ENCODE measurements around the gene NANS. TPM values are rescaled to one million over a fixed set of nuclear protein-coding genes. Genes with fewer than 3 reads are reported as not detected.

The NANS gene
- total RNA-seq, 1 experiment from 2014 or later, result 57.9 TPM

DNA sequence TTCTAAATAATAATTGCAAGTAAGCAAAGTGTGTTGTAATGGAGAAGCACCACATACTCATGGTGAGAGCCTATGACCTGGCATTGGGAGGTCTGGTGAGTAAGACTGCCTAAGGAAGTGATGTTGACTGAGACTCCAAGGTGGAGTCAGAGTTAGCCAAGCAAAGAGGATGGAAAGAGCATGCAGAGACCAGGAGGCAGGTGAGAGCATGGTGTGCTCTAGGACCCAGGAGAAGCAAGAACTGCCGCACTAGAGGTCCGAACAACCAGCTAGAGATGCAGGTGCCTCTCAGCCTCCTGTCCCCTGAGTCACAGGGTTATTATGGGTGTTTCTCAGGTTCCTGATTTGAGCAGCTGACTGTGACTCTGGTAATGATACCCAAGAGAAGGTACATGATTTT is 46.1 kb upstream of the NANS start (continued):
- TF ChIP-seq, protein P1, sequence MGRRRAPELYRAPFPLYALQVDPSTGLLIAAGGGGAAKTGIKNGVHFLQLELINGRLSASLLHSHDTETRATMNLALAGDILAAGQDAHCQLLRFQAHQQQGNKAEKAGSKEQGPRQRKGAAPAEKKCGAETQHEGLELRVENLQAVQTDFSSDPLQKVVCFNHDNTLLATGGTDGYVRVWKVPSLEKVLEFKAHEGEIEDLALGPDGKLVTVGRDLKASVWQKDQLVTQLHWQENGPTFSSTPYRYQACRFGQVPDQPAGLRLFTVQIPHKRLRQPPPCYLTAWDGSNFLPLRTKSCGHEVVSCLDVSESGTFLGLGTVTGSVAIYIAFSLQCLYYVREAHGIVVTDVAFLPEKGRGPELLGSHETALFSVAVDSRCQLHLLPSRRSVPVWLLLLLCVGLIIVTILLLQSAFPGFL (CRISPR knock-in tag; IDR thresholded peaks at IDR 0.05; ENCODE audit: borderline replicate concordance), result no peak
- TF ChIP-seq, protein P2, sequence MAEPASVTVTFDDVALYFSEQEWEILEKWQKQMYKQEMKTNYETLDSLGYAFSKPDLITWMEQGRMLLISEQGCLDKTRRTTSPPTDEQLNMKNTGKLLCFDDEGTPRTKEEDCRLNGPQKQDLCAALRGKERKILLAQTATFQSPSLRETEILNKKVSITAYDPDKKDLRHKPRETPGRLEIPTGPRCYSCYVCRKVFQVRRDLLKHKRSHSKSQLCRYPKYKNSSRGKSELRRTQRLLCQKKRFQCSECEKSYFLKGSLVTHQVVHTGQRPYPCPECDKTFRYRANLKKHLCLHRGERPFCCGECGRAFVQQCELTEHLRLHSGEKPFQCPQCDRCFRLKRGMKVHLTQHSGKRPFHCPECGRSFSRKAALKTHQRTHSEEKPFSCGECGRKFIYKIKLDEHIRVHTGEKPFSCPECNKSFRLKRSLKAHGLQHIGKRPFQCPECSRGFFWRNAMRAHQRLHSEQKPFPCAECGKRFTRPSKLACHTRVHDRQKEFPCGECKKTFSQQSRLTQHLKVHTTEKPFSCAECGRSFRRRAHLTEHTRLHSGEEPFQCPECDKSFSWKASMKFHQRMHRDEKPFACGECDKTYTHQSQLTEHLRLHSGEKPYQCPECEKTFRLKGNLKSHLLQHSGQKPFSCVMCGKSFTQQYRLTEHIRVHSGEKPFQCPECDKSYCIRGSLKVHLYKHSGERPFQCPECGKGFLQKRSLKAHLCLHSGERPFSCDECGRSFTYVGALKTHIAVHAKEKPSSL (CRISPR knock-in tag; conservative IDR thresholded peaks at IDR 0.05), result no peak

DNA sequence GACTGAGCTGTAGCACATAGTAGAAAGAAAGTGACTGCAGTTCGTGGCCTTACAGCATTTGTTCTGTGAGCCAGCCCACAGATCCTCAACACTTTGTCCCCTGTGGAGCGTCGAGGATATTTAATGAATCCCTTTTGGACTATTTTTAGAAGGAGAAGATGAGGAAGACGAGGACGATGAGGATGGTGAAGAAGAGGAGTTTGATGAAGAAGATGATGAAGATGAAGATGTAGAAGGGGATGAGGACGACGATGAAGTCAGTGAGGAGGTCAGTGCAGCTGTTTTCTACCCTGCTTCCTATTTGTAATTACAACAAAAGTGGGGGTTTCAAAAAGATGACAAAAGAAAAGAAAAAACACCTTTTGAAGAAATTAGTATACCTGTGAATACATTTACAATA is 45.4 kb upstream of the NANS start:
- Mint-ChIP-seq H3K27ac (no peak overlapping the region), H3K36me3 (peaks cover 81% of the 10 kb centered on the region), H3K4me3 (no peak overlapping the region), H3K27me3 (ENCODE audit: low read depth) (no peaks in the 10 kb centered on the region), H3K9me3 (no peaks in the 10 kb centered on the region), H3K4me1 (peaks cover 3% of the 10 kb centered on the region)
- POLR2A ChIA-PET, result no interaction called here
- TF ChIP-seq TEAD1 (CRISPR knock-in tag; IDR thresholded peaks at IDR 0.05) (no peak), IRF2 (CRISPR knock-in tag; IDR thresholded peaks at IDR 0.05; ENCODE audit: borderline replicate concordance, low read depth) (no peak), CREM (CRISPR knock-in tag; IDR thresholded peaks at IDR 0.05) (no peak), EMX1 (CRISPR knock-in tag; IDR thresholded peaks at IDR 0.05) (no peak)
- TF ChIP-seq, protein P3, sequence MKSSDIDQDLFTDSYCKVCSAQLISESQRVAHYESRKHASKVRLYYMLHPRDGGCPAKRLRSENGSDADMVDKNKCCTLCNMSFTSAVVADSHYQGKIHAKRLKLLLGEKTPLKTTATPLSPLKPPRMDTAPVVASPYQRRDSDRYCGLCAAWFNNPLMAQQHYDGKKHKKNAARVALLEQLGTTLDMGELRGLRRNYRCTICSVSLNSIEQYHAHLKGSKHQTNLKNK (CRISPR knock-in tag; IDR thresholded peaks at IDR 0.05), result no peak
- TF ChIP-seq, protein P4, sequence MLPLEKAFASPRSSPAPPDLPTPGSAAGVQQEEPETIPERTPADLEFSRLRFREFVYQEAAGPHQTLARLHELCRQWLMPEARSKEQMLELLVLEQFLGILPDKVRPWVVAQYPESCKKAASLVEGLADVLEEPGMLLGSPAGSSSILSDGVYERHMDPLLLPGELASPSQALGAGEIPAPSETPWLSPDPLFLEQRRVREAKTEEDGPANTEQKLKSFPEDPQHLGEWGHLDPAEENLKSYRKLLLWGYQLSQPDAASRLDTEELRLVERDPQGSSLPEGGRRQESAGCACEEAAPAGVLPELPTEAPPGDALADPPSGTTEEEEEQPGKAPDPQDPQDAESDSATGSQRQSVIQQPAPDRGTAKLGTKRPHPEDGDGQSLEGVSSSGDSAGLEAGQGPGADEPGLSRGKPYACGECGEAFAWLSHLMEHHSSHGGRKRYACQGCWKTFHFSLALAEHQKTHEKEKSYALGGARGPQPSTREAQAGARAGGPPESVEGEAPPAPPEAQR (CRISPR knock-in tag; IDR thresholded peaks at IDR 0.05), result no peak
- TF ChIP-seq, protein P5, sequence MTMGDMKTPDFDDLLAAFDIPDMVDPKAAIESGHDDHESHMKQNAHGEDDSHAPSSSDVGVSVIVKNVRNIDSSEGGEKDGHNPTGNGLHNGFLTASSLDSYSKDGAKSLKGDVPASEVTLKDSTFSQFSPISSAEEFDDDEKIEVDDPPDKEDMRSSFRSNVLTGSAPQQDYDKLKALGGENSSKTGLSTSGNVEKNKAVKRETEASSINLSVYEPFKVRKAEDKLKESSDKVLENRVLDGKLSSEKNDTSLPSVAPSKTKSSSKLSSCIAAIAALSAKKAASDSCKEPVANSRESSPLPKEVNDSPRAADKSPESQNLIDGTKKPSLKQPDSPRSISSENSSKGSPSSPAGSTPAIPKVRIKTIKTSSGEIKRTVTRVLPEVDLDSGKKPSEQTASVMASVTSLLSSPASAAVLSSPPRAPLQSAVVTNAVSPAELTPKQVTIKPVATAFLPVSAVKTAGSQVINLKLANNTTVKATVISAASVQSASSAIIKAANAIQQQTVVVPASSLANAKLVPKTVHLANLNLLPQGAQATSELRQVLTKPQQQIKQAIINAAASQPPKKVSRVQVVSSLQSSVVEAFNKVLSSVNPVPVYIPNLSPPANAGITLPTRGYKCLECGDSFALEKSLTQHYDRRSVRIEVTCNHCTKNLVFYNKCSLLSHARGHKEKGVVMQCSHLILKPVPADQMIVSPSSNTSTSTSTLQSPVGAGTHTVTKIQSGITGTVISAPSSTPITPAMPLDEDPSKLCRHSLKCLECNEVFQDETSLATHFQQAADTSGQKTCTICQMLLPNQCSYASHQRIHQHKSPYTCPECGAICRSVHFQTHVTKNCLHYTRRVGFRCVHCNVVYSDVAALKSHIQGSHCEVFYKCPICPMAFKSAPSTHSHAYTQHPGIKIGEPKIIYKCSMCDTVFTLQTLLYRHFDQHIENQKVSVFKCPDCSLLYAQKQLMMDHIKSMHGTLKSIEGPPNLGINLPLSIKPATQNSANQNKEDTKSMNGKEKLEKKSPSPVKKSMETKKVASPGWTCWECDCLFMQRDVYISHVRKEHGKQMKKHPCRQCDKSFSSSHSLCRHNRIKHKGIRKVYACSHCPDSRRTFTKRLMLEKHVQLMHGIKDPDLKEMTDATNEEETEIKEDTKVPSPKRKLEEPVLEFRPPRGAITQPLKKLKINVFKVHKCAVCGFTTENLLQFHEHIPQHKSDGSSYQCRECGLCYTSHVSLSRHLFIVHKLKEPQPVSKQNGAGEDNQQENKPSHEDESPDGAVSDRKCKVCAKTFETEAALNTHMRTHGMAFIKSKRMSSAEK (CRISPR knock-in tag; IDR thresholded peaks at IDR 0.05; ENCODE audit: borderline replicate concordance), result no peak
- TF ChIP-seq, protein P6, sequence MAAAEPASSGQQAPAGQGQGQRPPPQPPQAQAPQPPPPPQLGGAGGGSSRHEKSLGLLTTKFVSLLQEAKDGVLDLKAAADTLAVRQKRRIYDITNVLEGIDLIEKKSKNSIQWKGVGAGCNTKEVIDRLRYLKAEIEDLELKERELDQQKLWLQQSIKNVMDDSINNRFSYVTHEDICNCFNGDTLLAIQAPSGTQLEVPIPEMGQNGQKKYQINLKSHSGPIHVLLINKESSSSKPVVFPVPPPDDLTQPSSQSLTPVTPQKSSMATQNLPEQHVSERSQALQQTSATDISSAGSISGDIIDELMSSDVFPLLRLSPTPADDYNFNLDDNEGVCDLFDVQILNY (CRISPR knock-in tag; IDR thresholded peaks at IDR 0.05), result no peak
- CTCF ChIA-PET, result interaction anchor here (1.0 to 1.4 kb wide), 2 partner anchors 23 to 28 kb away, joined by 3 to 10 read pairs; partner anchors contain the start of gene ANP32B
- DNase-seq (ENCODE audit: low spot score) (no peak), ATAC-seq (no peak)

DNA sequence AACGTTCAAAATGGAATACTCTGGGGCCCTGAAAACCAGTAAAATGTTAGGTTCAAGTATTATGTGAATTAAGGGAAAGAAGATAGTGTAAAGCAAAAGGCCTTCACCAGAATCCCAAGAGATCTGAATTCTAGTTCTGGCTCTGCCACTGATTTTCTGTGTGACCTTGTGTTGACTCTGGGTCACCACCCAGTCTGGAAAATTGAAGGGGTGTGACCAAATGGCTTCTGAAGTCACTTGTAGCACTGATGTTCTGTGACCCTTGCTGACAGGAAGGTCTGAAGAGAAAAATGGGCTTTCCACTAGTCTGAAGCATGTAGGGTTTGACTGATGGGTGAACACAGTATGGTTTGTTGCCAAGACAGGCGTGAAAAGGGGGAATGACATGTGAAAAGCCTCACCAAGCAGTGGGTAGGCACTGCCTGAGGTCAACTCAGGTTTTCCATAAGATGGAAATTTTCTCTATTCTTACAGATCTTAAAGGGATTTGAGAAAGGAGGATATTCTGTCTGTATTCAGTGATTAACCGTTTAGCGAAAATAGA is 40.3 kb upstream of the NANS start:
- no peak for ATAC-seq
- TF ChIP-seq ZNF423 (CRISPR knock-in tag; IDR thresholded peaks at IDR 0.05), result no peak
- TF ChIP-seq, protein P7, sequence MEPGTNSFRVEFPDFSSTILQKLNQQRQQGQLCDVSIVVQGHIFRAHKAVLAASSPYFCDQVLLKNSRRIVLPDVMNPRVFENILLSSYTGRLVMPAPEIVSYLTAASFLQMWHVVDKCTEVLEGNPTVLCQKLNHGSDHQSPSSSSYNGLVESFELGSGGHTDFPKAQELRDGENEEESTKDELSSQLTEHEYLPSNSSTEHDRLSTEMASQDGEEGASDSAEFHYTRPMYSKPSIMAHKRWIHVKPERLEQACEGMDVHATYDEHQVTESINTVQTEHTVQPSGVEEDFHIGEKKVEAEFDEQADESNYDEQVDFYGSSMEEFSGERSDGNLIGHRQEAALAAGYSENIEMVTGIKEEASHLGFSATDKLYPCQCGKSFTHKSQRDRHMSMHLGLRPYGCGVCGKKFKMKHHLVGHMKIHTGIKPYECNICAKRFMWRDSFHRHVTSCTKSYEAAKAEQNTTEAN (CRISPR knock-in tag; IDR thresholded peaks at IDR 0.05), result no peak
- no peak for TF ChIP-seq CREM (CRISPR knock-in tag; IDR thresholded peaks at IDR 0.05)
- TF ChIP-seq, protein P8, sequence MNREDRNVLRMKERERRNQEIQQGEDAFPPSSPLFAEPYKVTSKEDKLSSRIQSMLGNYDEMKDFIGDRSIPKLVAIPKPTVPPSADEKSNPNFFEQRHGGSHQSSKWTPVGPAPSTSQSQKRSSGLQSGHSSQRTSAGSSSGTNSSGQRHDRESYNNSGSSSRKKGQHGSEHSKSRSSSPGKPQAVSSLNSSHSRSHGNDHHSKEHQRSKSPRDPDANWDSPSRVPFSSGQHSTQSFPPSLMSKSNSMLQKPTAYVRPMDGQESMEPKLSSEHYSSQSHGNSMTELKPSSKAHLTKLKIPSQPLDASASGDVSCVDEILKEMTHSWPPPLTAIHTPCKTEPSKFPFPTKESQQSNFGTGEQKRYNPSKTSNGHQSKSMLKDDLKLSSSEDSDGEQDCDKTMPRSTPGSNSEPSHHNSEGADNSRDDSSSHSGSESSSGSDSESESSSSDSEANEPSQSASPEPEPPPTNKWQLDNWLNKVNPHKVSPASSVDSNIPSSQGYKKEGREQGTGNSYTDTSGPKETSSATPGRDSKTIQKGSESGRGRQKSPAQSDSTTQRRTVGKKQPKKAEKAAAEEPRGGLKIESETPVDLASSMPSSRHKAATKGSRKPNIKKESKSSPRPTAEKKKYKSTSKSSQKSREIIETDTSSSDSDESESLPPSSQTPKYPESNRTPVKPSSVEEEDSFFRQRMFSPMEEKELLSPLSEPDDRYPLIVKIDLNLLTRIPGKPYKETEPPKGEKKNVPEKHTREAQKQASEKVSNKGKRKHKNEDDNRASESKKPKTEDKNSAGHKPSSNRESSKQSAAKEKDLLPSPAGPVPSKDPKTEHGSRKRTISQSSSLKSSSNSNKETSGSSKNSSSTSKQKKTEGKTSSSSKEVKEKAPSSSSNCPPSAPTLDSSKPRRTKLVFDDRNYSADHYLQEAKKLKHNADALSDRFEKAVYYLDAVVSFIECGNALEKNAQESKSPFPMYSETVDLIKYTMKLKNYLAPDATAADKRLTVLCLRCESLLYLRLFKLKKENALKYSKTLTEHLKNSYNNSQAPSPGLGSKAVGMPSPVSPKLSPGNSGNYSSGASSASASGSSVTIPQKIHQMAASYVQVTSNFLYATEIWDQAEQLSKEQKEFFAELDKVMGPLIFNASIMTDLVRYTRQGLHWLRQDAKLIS (CRISPR knock-in tag; IDR thresholded peaks at IDR 0.05; ENCODE audit: borderline replicate concordance), result no peak
- TF ChIP-seq RORB (CRISPR knock-in tag; IDR thresholded peaks at IDR 0.05), result no peak
- TF ChIP-seq FOXK1 (CRISPR knock-in tag; IDR thresholded peaks at IDR 0.05), result no peak
- TF ChIP-seq MXD4 (CRISPR knock-in tag; IDR thresholded peaks at IDR 0.05; ENCODE audit: borderline replicate concordance), result no peak
- no peak for TF ChIP-seq GTF2I (CRISPR knock-in tag; conservative IDR thresholded peaks at IDR 0.05)
- no peak overlapping the region for H3K27ac Mint-ChIP-seq
- ChIA-PET CTCF (interaction anchor here (0.7 to 1.5 kb wide), 2 partner anchors 19 to 58 kb away, joined by 3 to 7 read pairs; no protein-coding TSS in a partner anchor), POLR2A (no interaction called here)
- no peak overlapping the region for H3K4me3 Mint-ChIP-seq
- no peaks in the 10 kb centered on the region for H3K27me3 Mint-ChIP-seq (ENCODE audit: low read depth)
- H3K9me3 Mint-ChIP-seq, result no peaks in the 10 kb centered on the region
- DNase-seq (ENCODE audit: low spot score), result no peak
- H3K4me1 Mint-ChIP-seq, result no peaks in the 10 kb centered on the region
- peaks cover 65% of the 10 kb centered on the region for H3K36me3 Mint-ChIP-seq
